ENCODE measurements around the gene STK32C.

DNA sequence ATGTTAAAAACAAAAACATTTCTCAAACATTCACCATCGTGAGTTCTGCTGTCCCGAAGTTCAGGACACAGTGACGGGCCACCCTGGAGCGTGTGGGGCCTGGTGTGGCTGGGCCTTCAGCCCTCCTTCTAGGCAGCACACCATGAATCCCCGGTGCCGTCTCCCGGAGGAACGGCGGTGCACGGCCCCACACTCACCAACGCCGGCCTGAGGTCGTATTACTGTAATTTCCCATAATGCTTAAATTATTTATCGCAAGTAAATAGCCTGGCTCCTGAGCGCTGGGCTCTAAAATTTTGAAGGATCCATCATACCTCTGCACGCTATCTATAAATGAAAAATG lies 1.4 kb downstream of the STK32C start:
- TF ChIP-seq POLR2A (IDR thresholded peaks at IDR 0.05) (no peak), EP300 (IDR thresholded peaks at IDR 0.05) (no peak)
- TF ChIP-seq, protein P1, sequence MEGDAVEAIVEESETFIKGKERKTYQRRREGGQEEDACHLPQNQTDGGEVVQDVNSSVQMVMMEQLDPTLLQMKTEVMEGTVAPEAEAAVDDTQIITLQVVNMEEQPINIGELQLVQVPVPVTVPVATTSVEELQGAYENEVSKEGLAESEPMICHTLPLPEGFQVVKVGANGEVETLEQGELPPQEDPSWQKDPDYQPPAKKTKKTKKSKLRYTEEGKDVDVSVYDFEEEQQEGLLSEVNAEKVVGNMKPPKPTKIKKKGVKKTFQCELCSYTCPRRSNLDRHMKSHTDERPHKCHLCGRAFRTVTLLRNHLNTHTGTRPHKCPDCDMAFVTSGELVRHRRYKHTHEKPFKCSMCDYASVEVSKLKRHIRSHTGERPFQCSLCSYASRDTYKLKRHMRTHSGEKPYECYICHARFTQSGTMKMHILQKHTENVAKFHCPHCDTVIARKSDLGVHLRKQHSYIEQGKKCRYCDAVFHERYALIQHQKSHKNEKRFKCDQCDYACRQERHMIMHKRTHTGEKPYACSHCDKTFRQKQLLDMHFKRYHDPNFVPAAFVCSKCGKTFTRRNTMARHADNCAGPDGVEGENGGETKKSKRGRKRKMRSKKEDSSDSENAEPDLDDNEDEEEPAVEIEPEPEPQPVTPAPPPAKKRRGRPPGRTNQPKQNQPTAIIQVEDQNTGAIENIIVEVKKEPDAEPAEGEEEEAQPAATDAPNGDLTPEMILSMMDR (IDR thresholded peaks at IDR 0.05), result no peak
